Measurements from ENCODE around the gene DEF6. TPM values are rescaled to one million over a fixed set of nuclear protein-coding genes. Genes with fewer than 3 reads are reported as not detected.
A peak's percentile ranks its signal among the peaks of the same experiment; 100 is the strongest.

DEF6 gene
- total RNA-seq, 1 donor from 2014 or later, result 20.1 TPM

- Histone ChIP-seq H3K9me3 (no peaks in the 10 kb centered on the region), H3K36me3 (no peaks in the 10 kb centered on the region), H3K4me1 (peaks cover 0 to 7% of the 10 kb centered on the region in 2 donors), H3K4me3 (no peak overlapping the region), H3K27me3 (no peaks in the 10 kb centered on the region), H3K27ac (peak overlapping the region in 1 of 2 donors; percentile 42)
- TF ChIP-seq CTCF (IDR thresholded peaks at IDR 0.05), result no peak
- DNase-seq (ENCODE audit: low spot score in 2 of 2), result no peak
- intact Hi-C loops (cut with DNase I), result loop anchor here (5.0 kb wide), 1 partner anchor 245 kb away; no protein-coding TSS in a partner anchor
Observed at GRCh38 chr6:35262596-35262995, 35.0 kb upstream of the DEF6 start.

DNA sequence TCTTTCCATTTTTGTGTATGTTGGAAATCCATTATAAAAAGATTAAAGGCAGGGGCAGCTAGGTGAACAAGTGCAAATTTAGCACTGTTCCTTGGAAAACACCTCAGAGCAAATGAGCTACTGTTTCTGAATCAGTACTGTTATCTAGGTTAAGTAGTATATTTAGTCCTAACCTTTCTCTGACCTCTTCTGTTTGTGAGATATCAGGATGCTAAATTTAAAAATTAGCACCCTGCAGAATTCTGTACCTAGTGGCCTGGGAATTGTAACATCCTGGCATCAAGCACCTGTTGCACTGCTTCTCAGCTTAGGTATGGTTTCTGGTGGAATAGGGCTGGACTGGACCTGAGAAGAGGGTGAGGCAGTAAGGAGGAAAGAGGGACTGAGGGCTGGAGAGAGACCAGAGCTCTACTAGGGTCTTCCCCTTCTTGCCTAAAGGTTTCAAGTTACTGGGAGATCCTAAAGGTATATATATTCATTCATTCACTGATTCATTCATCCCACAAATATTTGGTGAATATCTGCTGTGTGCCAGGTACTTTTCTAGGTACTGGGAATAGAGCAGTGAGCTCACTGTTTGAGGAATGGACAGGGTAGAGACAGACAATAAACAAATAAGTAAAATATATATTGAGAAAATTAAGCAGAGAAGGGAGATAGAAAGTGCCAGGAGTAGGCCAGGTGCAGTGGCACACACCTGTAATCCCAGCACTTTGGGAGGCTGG lies 32.9 kb upstream of the DEF6 start:
- TF ChIP-seq CTCF (IDR thresholded peaks at IDR 0.05), result no peak
- no peak for DNase-seq (ENCODE audit: low spot score in 2 of 2)
- Histone ChIP-seq H3K9me3 (no peaks in the 10 kb centered on the region), H3K4me1 (peaks cover 0 to 3% of the 10 kb centered on the region in 2 donors), H3K27ac (no peak overlapping the region), H3K36me3 (no peaks in the 10 kb centered on the region), H3K4me3 (no peak overlapping the region), H3K27me3 (no peaks in the 10 kb centered on the region)
- intact Hi-C loops (cut with DNase I), result loop anchor here (5.0 kb wide), 1 partner anchor 247 kb away; no protein-coding TSS in a partner anchor

GRCh38 chr6:35265523-35265922 lies 32.1 kb upstream of the DEF6 start:
- no peaks in the 10 kb centered on the region for H3K36me3 ChIP-seq
- peaks cover 0 to 3% of the 10 kb centered on the region in 2 donors for H3K4me1 ChIP-seq
- no peak overlapping the region for H3K4me3 ChIP-seq
- no peaks in the 10 kb centered on the region for H3K27me3 ChIP-seq
- intact Hi-C loops (cut with DNase I), result no loop called here
- H3K27ac ChIP-seq, result no peak overlapping the region
- TF ChIP-seq CTCF (IDR thresholded peaks at IDR 0.05), result no peak
- H3K9me3 ChIP-seq, result no peaks in the 10 kb centered on the region
- DNase-seq (ENCODE audit: low spot score in 2 of 2), result no peak

- peaks cover 0 to 3% of the 10 kb centered on the region in 2 donors for H3K4me1 ChIP-seq
- no peaks in the 10 kb centered on the region for H3K36me3 ChIP-seq
- no peak overlapping the region for H3K27ac ChIP-seq
- TF ChIP-seq CTCF (IDR thresholded peaks at IDR 0.05), result no peak
- intact Hi-C loops (cut with DNase I), result no loop called here
- no peak for DNase-seq (ENCODE audit: low spot score in 2 of 2)
- H3K27me3 ChIP-seq, result no peaks in the 10 kb centered on the region
- no peak overlapping the region for H3K4me3 ChIP-seq
- H3K9me3 ChIP-seq, result no peaks in the 10 kb centered on the region
Observed at GRCh38 chr6:35267446-35267845, 30.2 kb upstream of the DEF6 start.

DNA sequence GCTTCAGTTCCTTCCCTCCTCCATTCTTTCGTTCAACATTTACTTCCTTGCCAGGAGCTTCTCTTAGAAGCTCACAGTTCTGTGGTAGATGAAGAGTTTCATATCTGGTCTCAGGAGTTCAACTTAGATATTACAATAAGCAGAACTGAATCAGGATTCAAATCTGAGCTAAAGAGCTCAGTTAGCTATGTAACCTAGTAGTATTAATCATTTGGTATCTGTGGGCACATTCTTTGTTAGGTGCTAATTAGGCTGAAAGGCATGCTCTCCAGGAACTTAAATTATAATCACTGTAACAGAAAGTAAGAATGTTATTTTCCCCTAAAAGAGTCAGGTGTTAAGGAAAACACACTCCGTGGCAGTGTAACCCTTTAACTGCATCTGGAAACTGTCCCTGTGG lies 29.7 kb upstream of the DEF6 start:
- H3K36me3 ChIP-seq, result no peaks in the 10 kb centered on the region
- intact Hi-C loops (cut with DNase I), result no loop called here
- no peak for DNase-seq (ENCODE audit: low spot score in 2 of 2)

More for the DNA sequence above, 29.7 kb upstream of the DEF6 start:
- H3K4me3 ChIP-seq, result no peak overlapping the region
- H3K4me1 ChIP-seq, result peaks cover 0 to 3% of the 10 kb centered on the region in 2 donors
- no peak overlapping the region for H3K27ac ChIP-seq
- TF ChIP-seq CTCF (IDR thresholded peaks at IDR 0.05), result no peak
- no peaks in the 10 kb centered on the region for H3K9me3 ChIP-seq
- no peaks in the 10 kb centered on the region for H3K27me3 ChIP-seq
